Fibroblast of pulmonary artery (primary cell): ENCODE data around the gene LLGL2.

Experiments
- DNase-seq: peaks from one replicate; pipeline ENCODE4 v3.0.0-alpha.2; 2010; ENCODE audit warnings: low read depth
- H3K4me3 ChIP-seq: replicated peaks from 2 replicates; pipeline ENCODE4 v1.5.1; 2011; ENCODE audit warnings: low read depth, mild to moderate bottlenecking, control low read depth, low read length, moderate library complexity
- CTCF ChIP-seq: IDR thresholded peaks from 2 replicates; pipeline ENCODE4 v1.5.1; 2011; ENCODE audit warnings: mild to moderate bottlenecking, control low read depth, low read length, inconsistent platforms; ENCODE audit errors: missing control alignments

Gene LLGL2

GRCh38 chr17:75481194-75482068 is 44.1 kb upstream of the LLGL2 start:
- H3K4me3 ChIP-seq, result no peak overlapping the region
- DNase-seq, result no peak
- TF ChIP-seq CTCF, result no peak

- no peak overlapping the region for H3K4me3 ChIP-seq
- no peak for TF ChIP-seq CTCF
- no peak for DNase-seq
Measured at GRCh38 chr17:75482098-75482942, 43.2 kb upstream of the LLGL2 start.

GRCh38 chr17:75485688-75486087 is 39.8 kb upstream of the LLGL2 start:
- no peak for DNase-seq
- TF ChIP-seq CTCF, result no peak
- H3K4me3 ChIP-seq, result no peak overlapping the region

- no peak for TF ChIP-seq CTCF
- no peak for DNase-seq
Measured at GRCh38 chr17:75486151-75486550, 39.3 kb upstream of the LLGL2 start.

GRCh38 chr17:75486951-75487350 is 38.5 kb upstream of the LLGL2 start:
- no peak for TF ChIP-seq CTCF
- DNase-seq, result no peak
- H3K4me3 ChIP-seq, result no peak overlapping the region

More at GRCh38 chr17:75486151-75486550, 39.3 kb upstream of the LLGL2 start:
- H3K4me3 ChIP-seq, result no peak overlapping the region

- DNase-seq, result peak; percentile 14
- no peak for TF ChIP-seq CTCF
- H3K4me3 ChIP-seq, result no peak overlapping the region
Measured at GRCh38 chr17:75487351-75488070, 38.0 kb upstream of the LLGL2 start.
